ENCODE results near the gene E2F3. TPM values are rescaled to one million over a fixed set of nuclear protein-coding genes. Genes with fewer than 3 reads are reported as not detected.

E2F3 gene
- polyA plus RNA-seq, 2 of the 4 experiments (the other 2 are of a cell fraction): 14.4 to 18.0 TPM

DNA sequence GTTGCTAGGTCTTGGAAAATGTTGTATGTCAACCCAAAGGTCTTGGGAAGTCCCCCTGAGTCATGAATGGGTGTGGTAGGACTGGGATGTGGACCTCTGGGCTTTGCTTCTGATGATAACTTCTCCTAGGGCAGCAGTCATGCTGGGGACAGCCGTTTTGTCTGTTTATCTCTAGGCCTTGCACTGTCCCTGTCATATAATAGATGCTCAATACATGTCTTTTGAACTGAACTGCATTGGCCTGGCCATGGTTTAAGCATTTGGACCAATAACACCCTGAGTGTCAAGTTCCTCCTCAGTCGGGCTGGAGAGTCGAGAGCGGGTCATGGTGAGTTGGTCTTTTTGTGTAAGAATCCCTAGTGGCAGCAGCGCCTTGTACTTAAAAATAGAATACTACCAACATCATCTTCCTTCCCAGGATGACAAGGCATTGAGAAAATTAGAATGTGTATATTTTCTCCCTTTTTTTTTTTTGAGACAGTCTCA lies 43.1 kb downstream of the E2F3 start:
- peak in 1 of 2 experiments; percentile 63; a peak in 3 of 6 replicates for ATAC-seq
- POLR2A ChIA-PET: no interaction called here
- FAIRE-seq: no peak
- Histone ChIP-seq H3K4me1 (peaks cover 28% of the 10 kb centered on the region; the same call in 2 of the 3 replicates), H3K4me2 (0 out of 3 replicates have a peak overlapping the region, but pooled peaks have one; percentile 32), H3K27ac (no peak overlapping the region), H3K9me3 (no peaks in the 10 kb centered on the region), H3K4me3 (no peak overlapping the region)
- 93% methylated on average over 4 of the region's 5 CpGs for WGBS (ENCODE audit: missing lambda C conversion rate)
- CTCF ChIA-PET: no interaction called here
- DNase-seq (ENCODE audit: low read depth in 1 of 2, low spot score in 1 of 2): peak; percentile 8 to 38
- no peak for TF ChIP-seq BHLHE40 (IDR thresholded peaks at IDR 0.05; ENCODE audit: low read depth, low read length)
- TF ChIP-seq NFE2L2 (conservative IDR thresholded peaks at IDR 0.05; ENCODE audit: low read length): no peak
- no peak for TF ChIP-seq CBX8 (IDR thresholded peaks at IDR 0.05)
- no peak for TF ChIP-seq RCOR1 (IDR thresholded peaks at IDR 0.05; ENCODE audit: low read depth, low read length)
- TF ChIP-seq PHF8 (IDR thresholded peaks at IDR 0.05; ENCODE audit: borderline replicate concordance, low read depth): no peak
- TF ChIP-seq SMC3 (IDR thresholded peaks at IDR 0.05): no peak
- TF ChIP-seq ZC3H11A (IDR thresholded peaks at IDR 0.05): no peak
- no peak for TF ChIP-seq HOXB13 (CRISPR knock-in tag; IDR thresholded peaks at IDR 0.05; ENCODE audit: low read depth)
- TF ChIP-seq, protein P1, sequence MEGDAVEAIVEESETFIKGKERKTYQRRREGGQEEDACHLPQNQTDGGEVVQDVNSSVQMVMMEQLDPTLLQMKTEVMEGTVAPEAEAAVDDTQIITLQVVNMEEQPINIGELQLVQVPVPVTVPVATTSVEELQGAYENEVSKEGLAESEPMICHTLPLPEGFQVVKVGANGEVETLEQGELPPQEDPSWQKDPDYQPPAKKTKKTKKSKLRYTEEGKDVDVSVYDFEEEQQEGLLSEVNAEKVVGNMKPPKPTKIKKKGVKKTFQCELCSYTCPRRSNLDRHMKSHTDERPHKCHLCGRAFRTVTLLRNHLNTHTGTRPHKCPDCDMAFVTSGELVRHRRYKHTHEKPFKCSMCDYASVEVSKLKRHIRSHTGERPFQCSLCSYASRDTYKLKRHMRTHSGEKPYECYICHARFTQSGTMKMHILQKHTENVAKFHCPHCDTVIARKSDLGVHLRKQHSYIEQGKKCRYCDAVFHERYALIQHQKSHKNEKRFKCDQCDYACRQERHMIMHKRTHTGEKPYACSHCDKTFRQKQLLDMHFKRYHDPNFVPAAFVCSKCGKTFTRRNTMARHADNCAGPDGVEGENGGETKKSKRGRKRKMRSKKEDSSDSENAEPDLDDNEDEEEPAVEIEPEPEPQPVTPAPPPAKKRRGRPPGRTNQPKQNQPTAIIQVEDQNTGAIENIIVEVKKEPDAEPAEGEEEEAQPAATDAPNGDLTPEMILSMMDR (IDR thresholded peaks at IDR 0.05): no peak
- TF ChIP-seq HDAC2 (IDR thresholded peaks at IDR 0.05): no peak
- no peak for TF ChIP-seq HOXB5 (CRISPR knock-in tag; IDR thresholded peaks at IDR 0.05)
- TF ChIP-seq, protein P2, sequence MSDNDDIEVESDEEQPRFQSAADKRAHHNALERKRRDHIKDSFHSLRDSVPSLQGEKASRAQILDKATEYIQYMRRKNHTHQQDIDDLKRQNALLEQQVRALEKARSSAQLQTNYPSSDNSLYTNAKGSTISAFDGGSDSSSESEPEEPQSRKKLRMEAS (IDR thresholded peaks at IDR 0.05): no peak
- no peak for TF ChIP-seq JUNB (IDR thresholded peaks at IDR 0.05)
- TF ChIP-seq RARB (CRISPR knock-in tag; IDR thresholded peaks at IDR 0.05): no peak
- TF ChIP-seq POLR2AphosphoS2 (conservative IDR thresholded peaks at IDR 0.05; ENCODE audit: low read length): no peak
- TF ChIP-seq, protein P3, sequence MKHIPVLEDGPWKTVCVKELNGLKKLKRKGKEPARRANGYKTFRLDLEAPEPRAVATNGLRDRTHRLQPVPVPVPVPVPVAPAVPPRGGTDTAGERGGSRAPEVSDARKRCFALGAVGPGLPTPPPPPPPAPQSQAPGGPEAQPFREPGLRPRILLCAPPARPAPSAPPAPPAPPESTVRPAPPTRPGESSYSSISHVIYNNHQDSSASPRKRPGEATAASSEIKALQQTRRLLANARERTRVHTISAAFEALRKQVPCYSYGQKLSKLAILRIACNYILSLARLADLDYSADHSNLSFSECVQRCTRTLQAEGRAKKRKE (CRISPR knock-in tag; IDR thresholded peaks at IDR 0.05; ENCODE audit: low read depth): no peak
- TF ChIP-seq, protein P4, sequence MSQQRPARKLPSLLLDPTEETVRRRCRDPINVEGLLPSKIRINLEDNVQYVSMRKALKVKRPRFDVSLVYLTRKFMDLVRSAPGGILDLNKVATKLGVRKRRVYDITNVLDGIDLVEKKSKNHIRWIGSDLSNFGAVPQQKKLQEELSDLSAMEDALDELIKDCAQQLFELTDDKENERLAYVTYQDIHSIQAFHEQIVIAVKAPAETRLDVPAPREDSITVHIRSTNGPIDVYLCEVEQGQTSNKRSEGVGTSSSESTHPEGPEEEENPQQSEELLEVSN (IDR thresholded peaks at IDR 0.05; ENCODE audit: borderline replicate concordance, low read depth): no peak
- no peak for TF ChIP-seq ELK1 (IDR thresholded peaks at IDR 0.05; ENCODE audit: low read depth, low read length)
- TF ChIP-seq MYC (IDR thresholded peaks at IDR 0.05; ENCODE audit: borderline replicate concordance, low read length): no peak
- no peak for TF ChIP-seq EHMT2 (IDR thresholded peaks at IDR 0.05; ENCODE audit: low read depth)

GRCh38 chr6:20447157-20447556 lies 45.5 kb downstream of the E2F3 start:
- CTCF ChIA-PET: no interaction called here
- no peak overlapping the region for H3K4me2 ChIP-seq
- ATAC-seq: no peak
- POLR2A ChIA-PET: no interaction called here
- no peak overlapping the region for H3K27ac ChIP-seq
- no peak overlapping the region for H3K4me3 ChIP-seq
- no peak for FAIRE-seq
- no peak for DNase-seq (ENCODE audit: low read depth in 1 of 2, low spot score in 1 of 2)
- 82% methylated on average over 3 of the region's 3 CpGs for WGBS (ENCODE audit: missing lambda C conversion rate)
- H3K4me1 ChIP-seq: peaks cover 28% of the 10 kb centered on the region; the same call in 2 of the 3 replicates
- no peaks in the 10 kb centered on the region for H3K9me3 ChIP-seq
- no peak for TF ChIP-seq JUNB (IDR thresholded peaks at IDR 0.05)
- no peak for TF ChIP-seq ZFP36 (IDR thresholded peaks at IDR 0.05; ENCODE audit: borderline replicate concordance, partially characterized antibody)
- no peak for TF ChIP-seq EP300 (IDR thresholded peaks at IDR 0.05)
- TF ChIP-seq FOSL2 (IDR thresholded peaks at IDR 0.05): no peak
- no peak for TF ChIP-seq FOSL2 (CRISPR knock-in tag; IDR thresholded peaks at IDR 0.05)
- TF ChIP-seq, protein P4 (IDR thresholded peaks at IDR 0.05; ENCODE audit: borderline replicate concordance, low read depth): no peak
- no peak for TF ChIP-seq RARB (CRISPR knock-in tag; IDR thresholded peaks at IDR 0.05)
- no peak for TF ChIP-seq FOXS1 (CRISPR knock-in tag; IDR thresholded peaks at IDR 0.05)
- TF ChIP-seq FOSB (CRISPR knock-in tag; IDR thresholded peaks at IDR 0.05): no peak
- no peak for TF ChIP-seq CEBPB (IDR thresholded peaks at IDR 0.05)
- no peak for TF ChIP-seq HMGXB4 (CRISPR knock-in tag; IDR thresholded peaks at IDR 0.05; ENCODE audit: borderline replicate concordance)
- TF ChIP-seq MAZ (IDR thresholded peaks at IDR 0.05; ENCODE audit: borderline replicate concordance, low read depth, low read length): no peak
- TF ChIP-seq HDAC2 (IDR thresholded peaks at IDR 0.05): no peak
- no peak for TF ChIP-seq BHLHE40 (IDR thresholded peaks at IDR 0.05; ENCODE audit: low read depth, low read length)
- TF ChIP-seq RAD21 (conservative IDR thresholded peaks at IDR 0.05 in 1 of 2, IDR thresholded peaks at IDR 0.05 in 1 of 2): no peak
- no peak for TF ChIP-seq HOXB13 (CRISPR knock-in tag; IDR thresholded peaks at IDR 0.05; ENCODE audit: low read depth)

Measured in A549 (cell line).